ENCODE measurements around the gene LTBR. TPM values are rescaled to one million over a fixed set of nuclear protein-coding genes. Genes with fewer than 3 reads are reported as not detected.

Gene LTBR
- total and polyA plus RNA-seq, 10 of the 15 experiments (the other 5 are each of a cell fraction or from before 2014, with no cell fraction given): 0.24 to 0.44 TPM; not detected in 8

DNA sequence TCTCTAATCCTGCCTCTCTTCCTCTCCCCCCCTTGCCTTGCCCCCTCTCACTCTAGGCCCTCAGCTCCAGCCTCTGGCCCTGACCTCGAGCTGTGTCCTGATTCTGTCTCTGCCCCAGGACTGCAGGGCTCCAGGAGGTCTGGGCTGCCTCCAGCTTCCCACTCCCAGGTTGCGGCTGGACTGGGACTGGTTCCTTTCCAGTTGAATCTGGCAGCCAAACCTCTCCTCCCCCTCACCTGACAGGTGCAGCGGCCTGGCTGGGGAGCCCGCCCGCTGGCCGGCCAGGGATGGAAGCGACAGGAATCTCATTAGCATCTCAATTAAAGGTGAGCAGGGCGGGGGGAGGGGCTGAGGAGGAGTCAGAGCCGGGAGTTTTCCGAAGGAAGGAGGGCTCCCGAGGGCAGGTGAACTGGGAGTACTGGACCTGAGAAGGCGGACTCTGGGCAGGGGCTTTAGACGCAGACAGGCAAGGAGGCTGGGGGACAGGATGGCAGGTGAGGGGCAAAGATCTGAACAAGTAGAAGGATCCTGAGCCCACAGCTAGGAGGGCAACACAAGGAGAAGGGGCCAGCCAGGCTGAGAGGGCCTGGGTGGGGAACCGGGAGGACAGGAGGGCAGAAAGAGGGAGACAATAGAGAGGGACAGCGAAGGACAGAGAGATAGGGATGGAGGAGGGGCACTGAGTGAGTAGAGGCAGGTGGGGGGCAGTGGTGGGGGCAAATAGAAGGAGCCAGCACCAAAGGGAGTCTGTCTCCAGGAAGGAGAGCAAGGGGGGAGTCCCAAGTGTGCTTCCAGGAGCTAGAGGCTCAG, 8.5 kb upstream of the LTBR start, which contains the start of gene SCNN1A (continued):
- TF ChIP-seq NR2C2 (IDR thresholded peaks at IDR 0.05; ENCODE audit: borderline replicate concordance, control insufficient read depth, insufficient read length, low read depth): no peak
- TF ChIP-seq, protein P1, sequence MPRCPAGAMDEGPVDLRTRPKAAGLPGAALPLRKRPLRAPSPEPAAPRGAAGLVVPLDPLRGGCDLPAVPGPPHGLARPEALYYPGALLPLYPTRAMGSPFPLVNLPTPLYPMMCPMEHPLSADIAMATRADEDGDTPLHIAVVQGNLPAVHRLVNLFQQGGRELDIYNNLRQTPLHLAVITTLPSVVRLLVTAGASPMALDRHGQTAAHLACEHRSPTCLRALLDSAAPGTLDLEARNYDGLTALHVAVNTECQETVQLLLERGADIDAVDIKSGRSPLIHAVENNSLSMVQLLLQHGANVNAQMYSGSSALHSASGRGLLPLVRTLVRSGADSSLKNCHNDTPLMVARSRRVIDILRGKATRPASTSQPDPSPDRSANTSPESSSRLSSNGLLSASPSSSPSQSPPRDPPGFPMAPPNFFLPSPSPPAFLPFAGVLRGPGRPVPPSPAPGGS (IDR thresholded peaks at IDR 0.05; ENCODE audit: borderline replicate concordance, insufficient read depth, low read depth, low read length, poor library complexity, severe bottlenecking): no peak

DNA sequence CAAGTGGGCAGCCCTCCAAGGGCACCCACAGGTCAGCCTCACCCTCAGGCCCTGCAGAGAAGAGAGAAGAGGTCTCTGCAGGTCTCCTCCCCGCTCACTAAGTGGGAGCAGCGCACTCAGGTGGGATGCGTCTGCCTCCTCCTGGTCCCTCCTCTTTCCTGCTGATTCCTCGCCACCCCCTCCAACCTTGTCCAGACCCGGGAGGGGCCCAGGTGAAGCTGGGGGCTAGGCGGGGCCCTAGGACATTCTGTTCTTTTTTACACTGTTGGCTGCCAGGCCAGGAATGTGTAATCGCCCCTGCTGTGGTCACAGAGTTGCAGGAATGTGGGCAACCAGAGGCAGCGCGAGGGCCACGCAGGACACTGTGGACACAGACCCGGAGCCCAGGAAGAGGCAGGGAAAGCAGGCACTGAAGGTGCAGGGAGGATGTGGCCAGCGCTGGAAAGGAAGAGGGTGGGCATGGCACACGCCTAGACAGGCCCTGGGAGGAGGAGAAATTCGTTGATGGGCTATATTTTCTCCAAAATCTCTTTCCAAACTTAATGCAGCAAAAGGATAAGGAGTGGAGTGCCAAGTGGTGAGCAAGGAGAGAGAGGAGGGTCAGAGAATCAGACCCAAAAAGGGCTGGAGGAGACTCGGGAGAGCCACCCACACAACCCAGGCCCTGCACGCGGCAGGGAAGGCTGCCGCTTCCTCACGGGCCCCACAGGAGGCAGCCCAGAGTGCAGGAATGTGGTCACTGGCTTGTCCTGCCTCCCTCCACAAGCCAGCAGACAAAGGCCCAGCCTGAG, 7.7 kb upstream of the LTBR start:
- Histone ChIP-seq H4K20me1 (ENCODE audit: control insufficient read depth, insufficient read depth) (no peaks in the 10 kb centered on the region), H3K27ac (ENCODE audit: control insufficient read depth, insufficient read depth) (no peak overlapping the region), H3K36me3 (ENCODE audit: control insufficient read depth in 2 of 2, insufficient read depth in 2 of 2, low read length in 1 of 2) (no peaks in the 10 kb centered on the region), H2AFZ (ENCODE audit: control insufficient read depth, low read depth, low read length) (no peak overlapping the region), H3K9me3 (replicated peaks; ENCODE audit: control insufficient read depth, insufficient read depth, low read length) (no peaks in the 10 kb centered on the region), H3K79me2 (ENCODE audit: control insufficient read depth, insufficient read depth, low read length) (no peaks in the 10 kb centered on the region), H3K4me2 (ENCODE audit: control insufficient read depth, insufficient read depth) (no peak overlapping the region), H3K4me3 (no peak overlapping the region), H3K27me3 (replicated peaks in 1 of 2; ENCODE audit: control insufficient read depth in 2 of 2, insufficient read depth in 2 of 2, low read length in 1 of 2) (peaks cover 0 to 2% of the 10 kb centered on the region in 2 experiments; a peak in 2 of 4 replicates), H3K4me1 (ENCODE audit: control insufficient read depth, insufficient read depth, low read length) (no peaks in the 10 kb centered on the region), H3K9ac (ENCODE audit: control insufficient read depth, insufficient read depth, low read length) (no peak overlapping the region)
- RAD21 ChIA-PET (ENCODE audit: unreplicated experiment): no interaction called here
- FAIRE-seq (no peak), DNase-seq (ENCODE audit: low read depth, low spot score) (no peak), ATAC-seq (peak; percentile 39)
- 31% methylated on average over 19 of the region's 19 CpGs for WGBS (ENCODE audit: insufficient coverage, insufficient replicate concordance, low lambda C conversion rate, missing lambda C conversion rate)
- CTCF ChIA-PET: no interaction called here
- BruUV-seq (replicated peaks): no TSS peak
- in situ Hi-C loops (cut with MboI): no loop called here
- POLR2A ChIA-PET: no interaction called here
- intact Hi-C loops (cut with micrococcal nuclease; ENCODE audit: unreplicated experiment): no loop called here
- SMC1A ChIA-PET (ENCODE audit: uncharacterized antibody, unreplicated experiment): no interaction called here
- no peak for TF ChIP-seq JUND (IDR thresholded peaks at IDR 0.05; ENCODE audit: low read depth, low read length)
- TF ChIP-seq FOXK2 (IDR thresholded peaks at IDR 0.05): no peak
- no peak for TF ChIP-seq RBBP5 (conservative IDR thresholded peaks at IDR 0.05)
- no peak for TF ChIP-seq PAX5 (IDR thresholded peaks at IDR 0.05; ENCODE audit: borderline replicate concordance, low read depth, low read length)
- no peak for TF ChIP-seq YY1 (IDR thresholded peaks at IDR 0.05; ENCODE audit: low read depth, low read length)
- TF ChIP-seq NFIC (IDR thresholded peaks at IDR 0.05; ENCODE audit: low read depth, low read length): no peak
- TF ChIP-seq NFYB (IDR thresholded peaks at IDR 0.05; ENCODE audit: insufficient read depth, low read depth, low read length): no peak
- TF ChIP-seq ESRRA (IDR thresholded peaks at IDR 0.05; ENCODE audit: low read length): no peak
- no peak for TF ChIP-seq STAT1 (conservative IDR thresholded peaks at IDR 0.05)
- TF ChIP-seq GABPA (IDR thresholded peaks at IDR 0.05; ENCODE audit: low read depth): no peak
- TF ChIP-seq NR2C1 (IDR thresholded peaks at IDR 0.05): no peak
- no peak for TF ChIP-seq CBX3 (IDR thresholded peaks at IDR 0.05; ENCODE audit: borderline replicate concordance, low read depth)
- TF ChIP-seq, protein P2, sequence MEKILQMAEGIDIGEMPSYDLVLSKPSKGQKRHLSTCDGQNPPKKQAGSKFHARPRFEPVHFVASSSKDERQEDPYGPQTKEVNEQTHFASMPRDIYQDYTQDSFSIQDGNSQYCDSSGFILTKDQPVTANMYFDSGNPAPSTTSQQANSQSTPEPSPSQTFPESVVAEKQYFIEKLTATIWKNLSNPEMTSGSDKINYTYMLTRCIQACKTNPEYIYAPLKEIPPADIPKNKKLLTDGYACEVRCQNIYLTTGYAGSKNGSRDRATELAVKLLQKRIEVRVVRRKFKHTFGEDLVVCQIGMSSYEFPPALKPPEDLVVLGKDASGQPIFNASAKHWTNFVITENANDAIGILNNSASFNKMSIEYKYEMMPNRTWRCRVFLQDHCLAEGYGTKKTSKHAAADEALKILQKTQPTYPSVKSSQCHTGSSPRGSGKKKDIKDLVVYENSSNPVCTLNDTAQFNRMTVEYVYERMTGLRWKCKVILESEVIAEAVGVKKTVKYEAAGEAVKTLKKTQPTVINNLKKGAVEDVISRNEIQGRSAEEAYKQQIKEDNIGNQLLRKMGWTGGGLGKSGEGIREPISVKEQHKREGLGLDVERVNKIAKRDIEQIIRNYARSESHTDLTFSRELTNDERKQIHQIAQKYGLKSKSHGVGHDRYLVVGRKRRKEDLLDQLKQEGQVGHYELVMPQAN (conservative IDR thresholded peaks at IDR 0.05): no peak
- TF ChIP-seq STAT3 (IDR thresholded peaks at IDR 0.05; ENCODE audit: low read depth, low read length): no peak
- no peak for TF ChIP-seq HDAC6 (IDR thresholded peaks at IDR 0.05; ENCODE audit: unreplicated experiment)
- no peak for TF ChIP-seq TCF3 (IDR thresholded peaks at IDR 0.05; ENCODE audit: borderline replicate concordance, insufficient read depth, low read depth, low read length)
- no peak for TF ChIP-seq TARDBP (IDR thresholded peaks at IDR 0.05; ENCODE audit: borderline replicate concordance)

Measured in GM12878 (cell line).